Esophagus muscularis mucosa (tissue), 4 donors: ENCODE measurements around the gene ENO3. TPM values are rescaled to one million over a fixed set of nuclear protein-coding genes. Genes with fewer than 3 reads are reported as not detected.
A peak's percentile ranks its signal among the peaks of the same experiment; 100 is the strongest.

Experiments
- DNase-seq: peaks from one replicate; pipeline ENCODE4 v3.0.0-alpha.2; 2017; ENCODE audit errors: extremely low spot score
- H3K27ac ChIP-seq, 4 donors: fragments of 200-600 bp; sonication (generic); replicated peaks in 1 of 4; 1 replicate in 3 of 4; 2 replicates in 1 of 4; pipeline ENCODE4 v1.5.1; 2016 to 2019; ENCODE audit warnings: mild to moderate bottlenecking in 1 of 4
- H3K27me3 ChIP-seq, 4 donors: fragments of 200-600 bp; sonication (generic); one replicate each; pipeline versions ENCODE4 v1.5.1 to v1.6.0; 2016 to 2019
- H3K36me3 ChIP-seq, 4 donors: fragments of 200-600 bp; sonication (generic); one replicate each; pipeline ENCODE4 v1.5.1; 2016 to 2019
- H3K4me1 ChIP-seq, 4 donors: fragments of 200-600 bp; sonication (generic); one replicate each; pipeline ENCODE4 v1.5.1; 2016 to 2019
- H3K4me3 ChIP-seq, 4 donors: fragments of 200-600 bp; sonication (generic); 1 replicate in 2 of 4; 2 replicates in 2 of 4; pipeline ENCODE4 v1.5.1; 2016 to 2019; ENCODE audit warnings: mild to moderate bottlenecking in 4 of 4, moderate library complexity in 1 of 4
- H3K9me3 ChIP-seq, 4 donors: fragments of 200-600 bp; sonication (generic); 1 replicate in 3 of 4; 2 replicates in 1 of 4; pipeline ENCODE4 v1.5.1; 2016 to 2019
- EP300 ChIP-seq: sonication (generic); formaldehyde crosslinking; IDR thresholded peaks from one replicate; pipeline ENCODE4 v1.6.1; 2017; ENCODE audit warnings: antibody characterized with exemption
- POLR2A ChIP-seq: fragments of 450-650 bp; IDR thresholded peaks from one replicate; pipeline ENCODE4 v1.6.1; 2017; ENCODE audit warnings: antibody characterized with exemption, moderate library complexity, mild to moderate bottlenecking, low read depth
- POLR2AphosphoS5 ChIP-seq, 2 donors: sonication (generic); formaldehyde crosslinking; IDR thresholded peaks; one replicate each; pipeline ENCODE4 v1.6.1; 2017; ENCODE audit warnings: antibody characterized with exemption in 2 of 2
- WGBS: methylation state at CpG from one replicate; pipeline ENCODE4 v1.1.5; 2018; 5-methylcytosine and 5-hydroxymethylcytosine counted together
- intact Hi-C: fragments of 100-400 bp; cut with DNase I; formaldehyde crosslinking; loops from one replicate; pipeline ENCODE4 v1.15.1; 2023
- total RNA-seq, 4 donors: library from RNA; depleted of rRNA; stranded (reverse); fragments of >200 nt; gene quantifications; one replicate each; pipeline versions ENCODE4 v1.1.0 to v1.2.1, GENCODE V29; 2016
- TF ChIP-seq, protein P1 (sequence below), 3 experiments: fragments of 200-600 bp in 2 of 3; fragments of 450-650 bp in 1 of 3; sonication (generic) in 2 of 3; IDR thresholded peaks; one replicate each; pipeline ENCODE4 v1.5.1; 2017 to 2019; ENCODE audit warnings: antibody characterized with exemption in 3 of 3, mild to moderate bottlenecking in 2 of 3, moderate library complexity in 1 of 3

Gene ENO3
- total RNA-seq, 4 donors from 2014 or later, result 1.2 to 7.2 (median 2.1) TPM

DNA sequence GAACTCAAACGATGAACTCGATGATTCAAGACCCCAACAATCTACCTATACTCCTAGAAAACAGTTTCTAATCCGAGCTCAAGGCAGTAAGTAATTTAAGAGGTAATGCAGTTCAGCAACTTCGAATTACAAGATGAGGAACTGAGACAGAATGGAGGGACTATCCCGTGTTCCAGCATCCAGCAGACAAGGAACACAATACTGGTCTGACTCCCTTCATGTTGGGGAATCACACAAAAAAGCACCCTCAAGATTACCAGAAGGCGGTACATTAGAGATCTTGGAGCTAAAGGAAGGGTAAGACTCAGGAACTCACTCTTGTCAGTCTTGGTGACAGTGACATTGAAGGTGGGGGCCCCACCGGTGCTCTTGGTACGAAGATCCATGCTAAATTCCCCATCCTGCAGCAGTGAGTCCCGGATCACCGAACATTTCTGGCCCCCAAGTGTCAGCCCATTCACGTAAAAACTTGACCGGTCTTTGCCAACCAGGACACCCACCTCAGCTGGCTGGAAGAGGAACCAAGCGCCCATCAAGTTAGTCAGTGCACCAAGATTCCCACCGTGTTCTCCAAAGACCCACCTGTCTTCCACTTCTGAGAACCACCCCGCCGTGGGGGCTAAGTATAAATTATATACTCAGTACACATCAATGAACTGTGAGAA, 4.5 kb upstream of the ENO3 start:
- Histone ChIP-seq H3K27ac (peak overlapping the region; percentile 94 to 100 (median 98)), H3K4me1 (peaks cover 49 to 85% (median 78%) of the 10 kb centered on the region in 4 donors), H3K27me3 (no peaks in the 10 kb centered on the region), H3K4me3 (peak overlapping the region; percentile 87 to 100 (median 100)), H3K9me3 (peaks cover 0 to 2% (median 0%) of the 10 kb centered on the region in 4 donors), H3K36me3 (peaks cover 17 to 57% (median 50%) of the 10 kb centered on the region in 4 donors)
- TF ChIP-seq POLR2A (no peak), POLR2AphosphoS5 (IDR thresholded peaks at IDR 0.05) (no peak), EP300 (no peak)
- TF ChIP-seq, protein P1, sequence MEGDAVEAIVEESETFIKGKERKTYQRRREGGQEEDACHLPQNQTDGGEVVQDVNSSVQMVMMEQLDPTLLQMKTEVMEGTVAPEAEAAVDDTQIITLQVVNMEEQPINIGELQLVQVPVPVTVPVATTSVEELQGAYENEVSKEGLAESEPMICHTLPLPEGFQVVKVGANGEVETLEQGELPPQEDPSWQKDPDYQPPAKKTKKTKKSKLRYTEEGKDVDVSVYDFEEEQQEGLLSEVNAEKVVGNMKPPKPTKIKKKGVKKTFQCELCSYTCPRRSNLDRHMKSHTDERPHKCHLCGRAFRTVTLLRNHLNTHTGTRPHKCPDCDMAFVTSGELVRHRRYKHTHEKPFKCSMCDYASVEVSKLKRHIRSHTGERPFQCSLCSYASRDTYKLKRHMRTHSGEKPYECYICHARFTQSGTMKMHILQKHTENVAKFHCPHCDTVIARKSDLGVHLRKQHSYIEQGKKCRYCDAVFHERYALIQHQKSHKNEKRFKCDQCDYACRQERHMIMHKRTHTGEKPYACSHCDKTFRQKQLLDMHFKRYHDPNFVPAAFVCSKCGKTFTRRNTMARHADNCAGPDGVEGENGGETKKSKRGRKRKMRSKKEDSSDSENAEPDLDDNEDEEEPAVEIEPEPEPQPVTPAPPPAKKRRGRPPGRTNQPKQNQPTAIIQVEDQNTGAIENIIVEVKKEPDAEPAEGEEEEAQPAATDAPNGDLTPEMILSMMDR (IDR thresholded peaks at IDR 0.05), result no peak
- 24% methylated on average over 12 of the region's 16 CpGs for WGBS
- intact Hi-C loops, result no loop called here
- DNase-seq, result no peak

- intact Hi-C loops, result no loop called here
- no peak for TF ChIP-seq POLR2A
- no peak for TF ChIP-seq EP300
- TF ChIP-seq, protein P1 (IDR thresholded peaks at IDR 0.05), result no peak
- TF ChIP-seq POLR2AphosphoS5 (IDR thresholded peaks at IDR 0.05), result no peak
- 1% methylated on average over 7 of the region's 7 CpGs for WGBS
- Histone ChIP-seq H3K27ac (peak overlapping the region; percentile 94 to 100 (median 98)), H3K9me3 (peaks cover 0 to 2% (median 0%) of the 10 kb centered on the region in 4 donors), H3K4me1 (peaks cover 45 to 85% (median 78%) of the 10 kb centered on the region in 4 donors), H3K27me3 (no peaks in the 10 kb centered on the region), H3K4me3 (peak overlapping the region; percentile 87 to 100 (median 100)), H3K36me3 (peaks cover 17 to 55% (median 47%) of the 10 kb centered on the region in 4 donors)
- DNase-seq, result no peak
These were observed 3.9 kb upstream of the ENO3 start for GRCh38 chr17:4947010-4947410.

GRCh38 chr17:4947411-4948165, 3.3 kb upstream of the ENO3 start:
- peak overlapping the region; percentile 94 to 100 (median 98) for H3K27ac ChIP-seq
- H3K27me3 ChIP-seq, result no peaks in the 10 kb centered on the region
- peaks cover 17 to 50% (median 42%) of the 10 kb centered on the region in 4 donors for H3K36me3 ChIP-seq
- peak overlapping the region; percentile 87 to 100 (median 100) for H3K4me3 ChIP-seq
- peaks cover 0 to 2% (median 0%) of the 10 kb centered on the region in 4 donors for H3K9me3 ChIP-seq
- no peak for DNase-seq
- TF ChIP-seq POLR2AphosphoS5 (IDR thresholded peaks at IDR 0.05), result peak; percentile 33 to 52
- TF ChIP-seq, protein P1 (IDR thresholded peaks at IDR 0.05), result no peak
- intact Hi-C loops, result loop anchor here (2.0 kb wide), 1 partner anchor 19 kb away; the partner anchor contains the start of gene SPAG7
- WGBS, result 0% methylated on average over 15 of the region's 56 CpGs
- peaks cover 45 to 80% (median 74%) of the 10 kb centered on the region in 4 donors for H3K4me1 ChIP-seq

- H3K4me1 ChIP-seq, result peaks cover 45 to 72% (median 68%) of the 10 kb centered on the region in 4 donors
- DNase-seq, result peak; percentile 99
- H3K27ac ChIP-seq, result peak within 1 kb of the TSS; percentile 94 to 100 (median 98)
- TF ChIP-seq POLR2AphosphoS5 (IDR thresholded peaks at IDR 0.05) (peak; percentile 28 to 94), POLR2A (peak; percentile 89)
- TF ChIP-seq, protein P1 (IDR thresholded peaks at IDR 0.05), result no peak
- peaks cover 10 to 42% (median 34%) of the 10 kb centered on the region in 4 donors for H3K36me3 ChIP-seq
- intact Hi-C loops, result loop anchor here (2.0 kb wide), 1 partner anchor 18 kb away; the partner anchor contains the start of gene SPAG7
- peak within 1 kb of the TSS; percentile 87 to 100 (median 100) for H3K4me3 ChIP-seq
- H3K27me3 ChIP-seq, result no peaks in the 10 kb centered on the region
- H3K9me3 ChIP-seq, result peaks cover 0 to 2% (median 0%) of the 10 kb centered on the region in 4 donors
- WGBS, result 0% methylated on average over 12 of the region's 59 CpGs
These were observed 2.6 kb upstream of the ENO3 start, which contains the start of gene PFN1 for GRCh38 chr17:4948166-4948930. PFN1 (minus strand) TSS chr17:4948530; CDS start chr17:4948394, 136 bp downstream.
